Tongue (tissue), 2 donors: ENCODE results near the gene MAPRE3. TPM values are rescaled to one million over a fixed set of nuclear protein-coding genes. Genes with fewer than 3 reads are reported as not detected.
A peak's percentile ranks its signal among the peaks of the same experiment; 100 is the strongest.

Experiments
- DNase-seq: peaks from one replicate; pipeline ENCODE4 v3.0.0-alpha.2; 2015
- total RNA-seq: library from RNA; depleted of rRNA; stranded (reverse); fragments of >200 nt; gene quantifications from one replicate; pipeline ENCODE4 v1.2.3, GENCODE V29; 2014

Gene MAPRE3
- total RNA-seq, 1 donor from 2014 or later = 4.0 TPM

DNA sequence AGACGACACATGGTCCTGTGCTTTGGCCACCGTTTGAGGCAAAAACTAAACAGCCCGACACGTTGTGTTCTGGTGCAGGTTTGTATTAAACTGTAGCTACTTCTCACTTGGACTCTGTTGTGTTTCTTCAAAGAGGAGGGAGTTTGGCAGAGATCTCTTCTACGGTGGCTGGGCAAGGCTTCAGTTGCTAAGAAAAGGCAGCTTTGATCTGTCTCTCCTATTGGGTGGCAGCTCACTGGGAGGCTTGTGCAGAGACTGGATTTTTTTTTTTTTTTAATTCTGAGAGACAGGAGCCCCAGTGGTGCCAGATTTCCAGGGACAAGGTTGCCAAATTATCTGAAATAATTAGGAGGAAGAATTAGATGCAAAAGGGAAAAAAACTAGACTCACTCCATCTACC lies 20.2 kb upstream of the MAPRE3 start:
- no peak for DNase-seq

GRCh38 chr2:26951236-26951635 lies 19.2 kb upstream of the MAPRE3 start:
- DNase-seq = no peak

GRCh38 chr2:26952374-26952773 lies 18.1 kb upstream of the MAPRE3 start:
- DNase-seq = no peak

DNA sequence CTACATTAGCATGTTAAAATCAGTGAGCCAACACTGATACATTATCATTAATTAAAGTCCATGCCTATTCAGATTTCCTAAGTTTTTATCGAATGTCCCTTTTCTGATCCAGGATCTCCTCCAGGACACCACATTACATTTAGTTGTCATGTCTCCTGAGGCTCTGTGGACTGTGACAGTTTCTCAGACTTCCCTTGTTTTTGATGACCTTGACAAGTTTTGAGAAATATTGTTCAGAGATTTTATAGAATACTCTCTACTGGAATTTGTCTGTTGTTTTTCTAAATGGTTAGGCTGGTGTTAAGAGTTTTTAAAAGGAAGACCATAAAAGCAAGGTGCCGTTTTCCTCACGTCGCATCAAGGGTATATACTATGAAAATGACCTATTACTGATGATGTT lies 16.3 kb upstream of the MAPRE3 start:
- no peak for DNase-seq

GRCh38 chr2:26957041-26957440 lies 13.4 kb upstream of the MAPRE3 start:
- DNase-seq = no peak

GRCh38 chr2:26957534-26957933 lies 12.9 kb upstream of the MAPRE3 start:
- DNase-seq = no peak

DNA sequence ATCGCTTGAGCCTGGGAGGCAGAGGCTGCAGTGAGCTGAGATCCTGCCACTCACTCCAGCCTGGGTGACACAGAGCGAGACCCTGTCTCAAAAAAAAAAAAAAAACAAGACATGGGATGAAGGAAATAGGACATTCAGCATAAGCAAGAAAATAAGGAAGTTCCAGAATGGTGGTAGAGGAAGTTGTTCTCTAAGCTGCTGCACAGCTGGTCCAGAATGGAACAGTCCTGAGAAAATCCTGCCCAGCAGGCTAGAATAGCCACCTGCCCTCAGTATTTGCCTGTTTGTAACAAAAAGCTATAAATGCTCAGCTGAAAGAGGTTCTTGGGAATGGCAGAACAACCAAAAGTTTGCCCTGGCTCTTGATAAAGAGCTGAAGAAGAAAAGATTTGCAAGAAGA lies 11.1 kb upstream of the MAPRE3 start:
- no peak for DNase-seq

DNA sequence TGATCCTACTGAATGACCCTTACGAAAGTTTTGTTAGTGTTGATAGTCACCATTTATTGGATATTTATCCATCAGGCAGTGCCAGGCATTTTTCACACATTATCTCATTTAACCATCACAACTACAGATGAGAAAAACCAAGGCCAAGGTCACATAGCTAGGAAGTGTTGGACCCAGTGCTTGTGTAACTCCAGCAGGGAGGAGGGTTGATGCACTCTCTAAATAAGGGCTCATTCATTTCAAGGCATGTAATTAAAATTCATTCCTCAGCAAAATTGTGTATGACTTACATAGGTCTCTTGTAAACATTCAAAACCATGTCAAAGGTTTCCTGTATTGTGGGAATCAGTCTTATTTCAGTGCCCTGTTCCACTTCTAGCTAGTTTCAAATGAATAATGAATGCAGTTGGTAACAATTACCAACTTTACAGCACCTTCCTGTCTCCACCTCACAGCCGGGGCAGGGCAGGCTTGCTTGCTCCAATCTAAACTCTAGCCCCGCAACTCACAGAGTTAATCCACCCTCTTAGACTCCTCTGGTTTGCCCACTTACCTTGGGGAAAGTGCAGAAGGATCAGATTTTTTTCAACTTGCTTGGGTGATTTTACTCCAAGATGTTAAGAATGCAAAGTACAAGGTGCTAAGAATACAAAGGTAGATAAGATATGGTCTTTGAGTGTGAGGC lies 5.8 kb upstream of the MAPRE3 start:
- no peak for DNase-seq

- no peak for DNase-seq
Measured at GRCh38 chr2:26968001-26968400, 2.4 kb upstream of the MAPRE3 start.

DNA sequence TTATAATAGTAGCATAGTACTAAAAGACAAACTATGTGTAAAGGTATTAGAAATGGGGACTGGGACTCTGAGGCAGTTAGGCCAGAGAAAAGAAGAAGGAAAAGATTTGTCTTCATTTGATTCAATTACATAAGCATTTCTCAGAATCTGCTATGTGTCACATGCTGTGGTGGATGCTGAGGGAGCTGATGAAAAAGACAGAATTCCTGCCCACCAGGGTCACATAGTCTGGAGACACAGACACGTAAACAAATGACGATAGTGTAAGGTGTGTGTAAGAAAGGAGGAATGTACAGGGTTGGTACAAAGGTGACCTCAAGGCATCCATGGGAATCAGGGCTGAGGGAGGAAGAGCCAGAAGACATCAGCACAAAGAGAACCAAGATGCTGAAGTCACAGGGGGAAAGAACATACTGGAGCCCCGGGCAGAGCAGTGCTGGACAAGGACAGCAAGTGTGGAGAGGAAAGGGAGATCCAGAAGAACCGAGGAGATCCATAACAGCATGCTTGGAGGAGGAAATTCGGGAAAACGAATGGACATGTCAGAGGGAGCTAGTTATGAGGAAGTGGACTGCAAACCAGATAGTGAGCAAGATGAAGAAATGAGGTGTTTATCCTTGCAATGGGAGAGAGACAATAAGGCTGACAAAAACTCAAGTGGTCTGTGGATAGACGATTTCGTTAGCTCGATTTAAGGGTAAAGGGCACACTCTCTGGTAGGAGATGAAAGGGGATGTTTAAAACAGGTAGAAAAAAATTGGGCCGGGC lies 1.2 kb upstream of the MAPRE3 start:
- DNase-seq = no peak

DNA sequence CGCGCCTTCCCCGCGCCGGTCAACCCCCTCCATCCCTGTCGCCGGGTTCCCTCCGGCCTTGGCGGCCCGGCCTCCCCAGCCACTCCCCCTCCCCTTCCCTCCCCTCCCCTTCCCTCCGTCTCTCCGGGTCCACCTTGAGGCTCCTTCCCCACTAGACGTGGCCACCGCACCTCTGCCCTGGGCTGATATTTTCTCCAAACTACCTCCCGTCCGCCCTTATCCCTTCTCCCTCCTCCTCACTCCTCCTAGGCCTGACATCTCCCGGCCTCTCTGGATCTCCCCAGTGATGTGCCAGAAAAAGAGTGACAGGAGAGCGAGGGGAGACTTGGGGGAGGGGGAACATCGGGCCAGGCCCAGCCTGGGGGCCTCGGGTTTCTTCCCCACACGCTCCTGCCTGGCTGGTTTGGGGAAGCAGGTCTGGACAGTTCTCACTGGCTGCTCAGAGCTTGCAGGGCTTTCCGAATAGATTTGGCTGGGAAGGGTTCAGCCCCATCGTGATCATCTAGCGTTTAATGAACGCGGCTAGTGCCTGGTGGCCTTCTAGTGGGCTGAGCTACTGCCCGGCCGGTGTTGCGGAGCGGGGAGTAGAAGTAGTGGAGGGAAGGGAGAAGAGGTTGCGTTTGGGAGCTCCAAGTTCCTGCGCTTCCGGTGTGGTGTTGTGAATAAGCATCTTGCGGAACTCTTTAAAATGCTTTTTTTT lies 641 bp downstream of the MAPRE3 start:
- peak; percentile 30 for DNase-seq

GRCh38 chr2:26971911-26972786 lies 1.7 kb downstream of the MAPRE3 start:
- peak; percentile 64 for DNase-seq

DNA sequence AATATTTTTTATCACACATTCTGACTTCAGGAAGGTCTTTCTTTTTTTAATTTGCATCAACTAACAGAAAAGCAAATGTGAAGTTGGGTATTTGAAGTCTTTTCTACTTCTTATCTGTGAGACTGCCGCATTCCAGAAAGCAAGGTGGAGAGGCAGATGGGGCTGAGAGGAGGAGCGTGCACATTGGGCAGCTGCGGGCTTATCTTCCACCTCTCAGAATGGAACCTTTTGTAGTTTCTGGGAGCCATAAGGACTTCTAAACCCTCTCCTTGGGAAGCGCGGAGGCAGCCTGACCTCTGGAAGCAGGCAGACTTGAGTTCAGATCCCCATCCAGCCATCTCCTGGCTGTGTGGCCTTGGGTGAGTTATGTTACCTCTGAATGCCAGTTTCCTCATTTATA lies 3.9 kb downstream of the MAPRE3 start:
- no peak for DNase-seq

DNA sequence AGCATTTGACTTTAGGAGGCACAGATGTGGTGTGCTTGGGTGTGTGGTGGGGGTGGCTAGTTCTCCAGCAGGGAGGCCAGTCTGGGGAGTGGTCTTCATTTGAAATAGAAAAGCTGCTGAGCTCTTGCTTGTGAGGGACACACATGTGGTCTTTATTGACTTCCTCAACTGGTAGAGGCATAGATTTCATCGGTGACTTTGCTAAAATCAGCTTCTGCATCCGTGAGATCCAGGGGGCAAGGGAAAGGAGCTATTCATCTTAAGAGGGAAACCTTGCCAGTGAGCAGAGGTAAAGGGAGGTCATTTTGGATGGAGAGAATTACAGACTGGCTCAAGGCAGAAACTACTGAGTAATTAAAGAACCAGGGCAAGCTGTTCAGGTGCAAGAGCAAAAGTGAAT lies 4.7 kb downstream of the MAPRE3 start:
- no peak for DNase-seq

- peak; percentile 3 for DNase-seq
Measured at GRCh38 chr2:26975656-26976055, 5.2 kb downstream of the MAPRE3 start.

DNA sequence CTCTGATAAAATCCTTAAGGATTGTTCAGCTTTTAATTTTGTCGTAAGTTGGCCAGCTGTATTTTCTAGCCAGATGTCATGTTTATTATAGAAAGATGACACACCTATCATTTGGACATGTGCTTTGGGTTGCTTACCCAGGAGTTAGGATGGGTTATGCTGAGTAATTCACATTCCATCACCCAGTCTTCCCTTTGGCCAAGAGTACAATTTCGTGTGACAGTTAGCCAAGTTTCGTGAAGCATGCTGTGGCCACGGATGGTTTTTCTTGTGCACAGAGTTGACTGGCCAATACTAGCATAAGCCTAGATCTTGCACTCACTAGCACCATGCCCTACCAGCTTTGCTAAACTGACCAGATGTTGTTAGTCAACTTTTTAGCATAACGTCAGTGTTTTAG lies 5.8 kb downstream of the MAPRE3 start:
- no peak for DNase-seq

DNA sequence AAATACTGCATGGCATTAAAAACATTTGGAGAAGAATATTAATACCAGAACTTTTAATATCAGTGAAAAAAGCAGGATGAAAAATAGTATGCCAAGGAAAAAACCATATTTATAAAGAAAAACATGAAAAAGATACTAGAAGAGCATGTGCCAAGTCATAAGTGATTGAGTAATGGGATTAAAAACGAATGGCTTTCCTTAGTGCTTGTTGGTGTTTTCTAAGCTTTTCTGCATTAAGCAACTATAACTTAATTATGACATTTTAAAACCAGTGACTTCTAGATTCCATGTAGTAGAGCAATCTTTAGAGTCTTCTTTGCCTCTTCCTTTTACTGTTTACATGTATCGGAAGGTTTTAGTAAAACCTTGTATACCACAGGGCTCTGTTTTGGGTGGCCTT lies 6.6 kb downstream of the MAPRE3 start:
- DNase-seq = no peak

- peak; percentile 3 for DNase-seq
Measured at GRCh38 chr2:26978061-26978596, 7.7 kb downstream of the MAPRE3 start.

GRCh38 chr2:26979741-26980140 lies 9.3 kb downstream of the MAPRE3 start:
- DNase-seq = peak; percentile 21

DNA sequence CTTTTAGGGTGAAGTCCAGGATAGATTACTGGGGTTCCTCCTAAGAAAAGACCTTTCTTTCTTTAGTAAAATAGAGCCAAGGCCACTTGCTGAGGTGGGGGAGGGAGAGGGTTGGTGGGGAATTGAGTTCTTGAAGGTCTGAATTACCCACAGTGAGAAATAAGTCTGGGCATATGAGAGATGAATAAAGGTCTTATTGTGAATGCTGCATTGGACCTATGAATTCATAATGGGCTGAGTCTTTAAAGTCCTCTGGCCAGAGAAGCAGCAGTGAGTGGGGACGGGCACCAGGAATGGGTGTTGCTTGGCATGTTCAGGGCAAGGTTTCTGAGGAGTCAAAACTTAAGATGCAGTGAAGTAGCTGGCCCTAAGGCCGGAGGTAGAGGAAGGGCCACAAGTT lies 10.5 kb downstream of the MAPRE3 start:
- peak; percentile 8 for DNase-seq

GRCh38 chr2:26982102-26982742 lies 11.8 kb downstream of the MAPRE3 start:
- peak; percentile 61 for DNase-seq

DNA sequence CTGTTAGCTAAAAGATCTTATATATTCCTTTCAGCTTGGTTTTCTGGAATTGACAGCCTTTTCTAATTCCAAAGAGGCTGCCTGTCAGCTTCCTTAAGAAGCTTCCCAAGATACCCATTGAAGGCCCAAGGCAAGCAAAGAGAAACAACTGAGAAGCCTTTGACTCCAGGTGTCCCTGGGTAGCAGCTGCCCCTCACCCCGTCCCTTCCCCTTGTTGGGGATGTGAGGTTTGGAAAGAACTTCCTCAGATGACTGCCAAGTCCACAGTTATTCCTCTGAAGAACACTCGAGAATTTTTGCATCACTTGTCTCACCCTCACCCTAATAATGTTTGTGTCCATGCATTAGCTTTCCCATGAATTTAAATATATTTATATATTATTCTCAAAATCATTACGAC lies 13.3 kb downstream of the MAPRE3 start:
- no peak for DNase-seq
